ENCODE measurements around the gene SUMO2. TPM values are rescaled to one million over a fixed set of nuclear protein-coding genes. Genes with fewer than 3 reads are reported as not detected.
A peak's percentile ranks its signal among the peaks of the same experiment; 100 is the strongest.

The SUMO2 gene
- total and polyA plus RNA-seq, 9 of the 15 experiments (the other 6 are each of a cell fraction or from before 2014, with no cell fraction given): 157 to 733 (median 419) TPM

DNA sequence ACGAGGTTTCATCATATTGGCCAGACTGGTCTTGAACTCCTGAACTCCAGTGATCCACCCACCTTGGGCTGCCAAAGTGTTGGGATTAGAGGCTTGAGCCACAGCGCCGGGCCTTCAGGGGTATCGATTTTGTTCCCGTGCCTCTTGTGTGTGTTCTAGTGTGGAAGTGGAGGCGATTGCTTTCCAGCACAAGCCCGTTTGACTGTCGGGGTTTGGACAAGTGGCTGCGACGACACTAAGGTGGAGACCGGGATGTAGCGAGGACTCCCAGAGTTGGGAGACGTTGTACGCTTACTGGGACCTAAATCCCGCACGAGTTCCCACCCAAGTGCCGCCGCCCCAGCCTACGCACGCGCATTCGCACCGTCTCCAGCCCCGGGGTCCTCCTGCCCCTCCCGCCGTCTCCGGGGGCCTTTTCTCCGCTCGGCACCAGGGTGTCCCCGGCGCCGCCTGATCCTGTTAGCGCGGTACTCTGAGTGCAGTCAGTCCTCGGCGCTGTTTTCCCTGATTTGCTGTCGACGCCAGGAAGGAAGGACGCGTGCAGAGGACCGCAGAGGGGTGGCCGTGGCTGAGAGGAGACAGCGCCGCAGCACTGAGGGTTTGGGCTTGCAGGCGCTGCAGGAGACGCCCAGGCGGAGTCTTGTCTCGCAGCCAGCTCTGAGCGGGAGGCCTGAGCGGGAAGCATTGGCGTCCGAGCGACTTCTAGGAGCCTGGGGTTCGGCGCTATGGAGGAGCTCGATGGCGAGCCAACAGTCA, 22.5 kb upstream of the SUMO2 start, which contains the start of gene NUP85 (continued):
- TF ChIP-seq, protein P1, sequence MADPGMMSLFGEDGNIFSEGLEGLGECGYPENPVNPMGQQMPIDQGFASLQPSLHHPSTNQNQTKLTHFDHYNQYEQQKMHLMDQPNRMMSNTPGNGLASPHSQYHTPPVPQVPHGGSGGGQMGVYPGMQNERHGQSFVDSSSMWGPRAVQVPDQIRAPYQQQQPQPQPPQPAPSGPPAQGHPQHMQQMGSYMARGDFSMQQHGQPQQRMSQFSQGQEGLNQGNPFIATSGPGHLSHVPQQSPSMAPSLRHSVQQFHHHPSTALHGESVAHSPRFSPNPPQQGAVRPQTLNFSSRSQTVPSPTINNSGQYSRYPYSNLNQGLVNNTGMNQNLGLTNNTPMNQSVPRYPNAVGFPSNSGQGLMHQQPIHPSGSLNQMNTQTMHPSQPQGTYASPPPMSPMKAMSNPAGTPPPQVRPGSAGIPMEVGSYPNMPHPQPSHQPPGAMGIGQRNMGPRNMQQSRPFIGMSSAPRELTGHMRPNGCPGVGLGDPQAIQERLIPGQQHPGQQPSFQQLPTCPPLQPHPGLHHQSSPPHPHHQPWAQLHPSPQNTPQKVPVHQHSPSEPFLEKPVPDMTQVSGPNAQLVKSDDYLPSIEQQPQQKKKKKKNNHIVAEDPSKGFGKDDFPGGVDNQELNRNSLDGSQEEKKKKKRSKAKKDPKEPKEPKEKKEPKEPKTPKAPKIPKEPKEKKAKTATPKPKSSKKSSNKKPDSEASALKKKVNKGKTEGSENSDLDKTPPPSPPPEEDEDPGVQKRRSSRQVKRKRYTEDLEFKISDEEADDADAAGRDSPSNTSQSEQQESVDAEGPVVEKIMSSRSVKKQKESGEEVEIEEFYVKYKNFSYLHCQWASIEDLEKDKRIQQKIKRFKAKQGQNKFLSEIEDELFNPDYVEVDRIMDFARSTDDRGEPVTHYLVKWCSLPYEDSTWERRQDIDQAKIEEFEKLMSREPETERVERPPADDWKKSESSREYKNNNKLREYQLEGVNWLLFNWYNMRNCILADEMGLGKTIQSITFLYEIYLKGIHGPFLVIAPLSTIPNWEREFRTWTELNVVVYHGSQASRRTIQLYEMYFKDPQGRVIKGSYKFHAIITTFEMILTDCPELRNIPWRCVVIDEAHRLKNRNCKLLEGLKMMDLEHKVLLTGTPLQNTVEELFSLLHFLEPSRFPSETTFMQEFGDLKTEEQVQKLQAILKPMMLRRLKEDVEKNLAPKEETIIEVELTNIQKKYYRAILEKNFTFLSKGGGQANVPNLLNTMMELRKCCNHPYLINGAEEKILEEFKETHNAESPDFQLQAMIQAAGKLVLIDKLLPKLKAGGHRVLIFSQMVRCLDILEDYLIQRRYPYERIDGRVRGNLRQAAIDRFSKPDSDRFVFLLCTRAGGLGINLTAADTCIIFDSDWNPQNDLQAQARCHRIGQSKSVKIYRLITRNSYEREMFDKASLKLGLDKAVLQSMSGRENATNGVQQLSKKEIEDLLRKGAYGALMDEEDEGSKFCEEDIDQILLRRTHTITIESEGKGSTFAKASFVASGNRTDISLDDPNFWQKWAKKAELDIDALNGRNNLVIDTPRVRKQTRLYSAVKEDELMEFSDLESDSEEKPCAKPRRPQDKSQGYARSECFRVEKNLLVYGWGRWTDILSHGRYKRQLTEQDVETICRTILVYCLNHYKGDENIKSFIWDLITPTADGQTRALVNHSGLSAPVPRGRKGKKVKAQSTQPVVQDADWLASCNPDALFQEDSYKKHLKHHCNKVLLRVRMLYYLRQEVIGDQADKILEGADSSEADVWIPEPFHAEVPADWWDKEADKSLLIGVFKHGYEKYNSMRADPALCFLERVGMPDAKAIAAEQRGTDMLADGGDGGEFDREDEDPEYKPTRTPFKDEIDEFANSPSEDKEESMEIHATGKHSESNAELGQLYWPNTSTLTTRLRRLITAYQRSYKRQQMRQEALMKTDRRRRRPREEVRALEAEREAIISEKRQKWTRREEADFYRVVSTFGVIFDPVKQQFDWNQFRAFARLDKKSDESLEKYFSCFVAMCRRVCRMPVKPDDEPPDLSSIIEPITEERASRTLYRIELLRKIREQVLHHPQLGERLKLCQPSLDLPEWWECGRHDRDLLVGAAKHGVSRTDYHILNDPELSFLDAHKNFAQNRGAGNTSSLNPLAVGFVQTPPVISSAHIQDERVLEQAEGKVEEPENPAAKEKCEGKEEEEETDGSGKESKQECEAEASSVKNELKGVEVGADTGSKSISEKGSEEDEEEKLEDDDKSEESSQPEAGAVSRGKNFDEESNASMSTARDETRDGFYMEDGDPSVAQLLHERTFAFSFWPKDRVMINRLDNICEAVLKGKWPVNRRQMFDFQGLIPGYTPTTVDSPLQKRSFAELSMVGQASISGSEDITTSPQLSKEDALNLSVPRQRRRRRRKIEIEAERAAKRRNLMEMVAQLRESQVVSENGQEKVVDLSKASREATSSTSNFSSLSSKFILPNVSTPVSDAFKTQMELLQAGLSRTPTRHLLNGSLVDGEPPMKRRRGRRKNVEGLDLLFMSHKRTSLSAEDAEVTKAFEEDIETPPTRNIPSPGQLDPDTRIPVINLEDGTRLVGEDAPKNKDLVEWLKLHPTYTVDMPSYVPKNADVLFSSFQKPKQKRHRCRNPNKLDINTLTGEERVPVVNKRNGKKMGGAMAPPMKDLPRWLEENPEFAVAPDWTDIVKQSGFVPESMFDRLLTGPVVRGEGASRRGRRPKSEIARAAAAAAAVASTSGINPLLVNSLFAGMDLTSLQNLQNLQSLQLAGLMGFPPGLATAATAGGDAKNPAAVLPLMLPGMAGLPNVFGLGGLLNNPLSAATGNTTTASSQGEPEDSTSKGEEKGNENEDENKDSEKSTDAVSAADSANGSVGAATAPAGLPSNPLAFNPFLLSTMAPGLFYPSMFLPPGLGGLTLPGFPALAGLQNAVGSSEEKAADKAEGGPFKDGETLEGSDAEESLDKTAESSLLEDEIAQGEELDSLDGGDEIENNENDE (IDR thresholded peaks at IDR 0.05; ENCODE audit: low read depth, low read length): no peak
- TF ChIP-seq SRSF1 (IDR thresholded peaks at IDR 0.05; ENCODE audit: low read depth, low read length): no peak
- TF ChIP-seq PTBP1 (IDR thresholded peaks at IDR 0.05; ENCODE audit: low read depth, low read length): no peak
- TF ChIP-seq PYGO2 (tag; IDR thresholded peaks at IDR 0.05): no peak
- TF ChIP-seq, protein P2, sequence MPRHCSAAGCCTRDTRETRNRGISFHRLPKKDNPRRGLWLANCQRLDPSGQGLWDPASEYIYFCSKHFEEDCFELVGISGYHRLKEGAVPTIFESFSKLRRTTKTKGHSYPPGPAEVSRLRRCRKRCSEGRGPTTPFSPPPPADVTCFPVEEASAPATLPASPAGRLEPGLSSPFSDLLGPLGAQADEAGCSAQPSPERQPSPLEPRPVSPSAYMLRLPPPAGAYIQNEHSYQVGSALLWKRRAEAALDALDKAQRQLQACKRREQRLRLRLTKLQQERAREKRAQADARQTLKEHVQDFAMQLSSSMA (CRISPR knock-in tag; IDR thresholded peaks at IDR 0.05): no peak
- no peak; the same call in 1 of the 2 replicates for TF ChIP-seq PHB2 (IDR thresholded peaks at IDR 0.05; ENCODE audit: low read depth)
- 0 out of 2 replicates have a peak, but pooled peaks have one; percentile 48 for TF ChIP-seq ERF (CRISPR knock-in tag; IDR thresholded peaks at IDR 0.05)
- peak in 1 of 2 experiments; percentile 32; a peak in 1 of 4 replicates for TF ChIP-seq TBL1XR1 (IDR thresholded peaks at IDR 0.05; ENCODE audit: low read length in 2 of 2)
- TF ChIP-seq ZNF184 (CRISPR knock-in tag; IDR thresholded peaks at IDR 0.05): no peak
- TF ChIP-seq NFXL1 (CRISPR knock-in tag; IDR thresholded peaks at IDR 0.05): no peak
- no peak for TF ChIP-seq CHD1 (IDR thresholded peaks at IDR 0.05; ENCODE audit: low read length)
- TF ChIP-seq MAZ (CRISPR knock-in tag; conservative IDR thresholded peaks at IDR 0.05 in 1 of 2, IDR thresholded peaks at IDR 0.05 in 1 of 2): peak; percentile 94 to 99
- TF ChIP-seq ZNF24 (IDR thresholded peaks at IDR 0.05): no peak
- no peak for TF ChIP-seq ZNF431 (CRISPR knock-in tag; IDR thresholded peaks at IDR 0.05)
- TF ChIP-seq ZNF586 (CRISPR knock-in tag; conservative IDR thresholded peaks at IDR 0.05): no peak
- TF ChIP-seq ZFP36 (IDR thresholded peaks at IDR 0.05; ENCODE audit: low read depth, low read length, partially characterized antibody): no peak
- no peak for TF ChIP-seq BMI1 (IDR thresholded peaks at IDR 0.05; ENCODE audit: low read length)

All from K562 (cell line).